Activated effector memory CD4-positive, alpha-beta T cell treated with Interleukin-2 at 50 U/mL for 16 hours (primary cell): ENCODE measurements around the gene NKTR.

Source experiments
- DNase-seq: peaks from one replicate; pipeline ENCODE4 v3.0.0-alpha.2; 2020

NKTR gene

GRCh38 chr3:42651248-42652091, 51.0 kb downstream of the NKTR start:
- no peak for DNase-seq

- no peak for DNase-seq
These were observed 51.7 kb downstream of the NKTR start for GRCh38 chr3:42652251-42652610.

- DNase-seq, result no peak
These were observed 52.3 kb downstream of the NKTR start for GRCh38 chr3:42652611-42653302.

GRCh38 chr3:42653303-42653559, 52.7 kb downstream of the NKTR start:
- DNase-seq, result no peak

GRCh38 chr3:42653560-42654330, 53.3 kb downstream of the NKTR start, which contains the start of gene ZBTB47:
ZBTB47 (plus strand) TSS chr3:42653697; CDS start chr3:42658356, 4,659 bp downstream.
- DNase-seq, result no peak

GRCh38 chr3:42654331-42655201, 54.1 kb downstream of the NKTR start:
- DNase-seq, result no peak

GRCh38 chr3:42655331-42655888, 54.9 kb downstream of the NKTR start:
- no peak for DNase-seq

GRCh38 chr3:42655980-42656679, 55.6 kb downstream of the NKTR start:
- no peak for DNase-seq

- no peak for DNase-seq
These were observed 56.5 kb downstream of the NKTR start for GRCh38 chr3:42656680-42657610.

GRCh38 chr3:42657675-42658074, 57.2 kb downstream of the NKTR start:
- no peak for DNase-seq

- no peak for DNase-seq
These were observed 57.7 kb downstream of the NKTR start for GRCh38 chr3:42658091-42658770.

GRCh38 chr3:42658771-42659390, 58.4 kb downstream of the NKTR start:
- no peak for DNase-seq

- no peak for DNase-seq
These were observed 59.1 kb downstream of the NKTR start for GRCh38 chr3:42659451-42660130.

GRCh38 chr3:42660131-42660715, 59.7 kb downstream of the NKTR start:
- DNase-seq, result no peak

GRCh38 chr3:42660898-42661297, 60.4 kb downstream of the NKTR start:
- DNase-seq, result no peak

- no peak for DNase-seq
These were observed 61.1 kb downstream of the NKTR start for GRCh38 chr3:42661593-42662022.

- no peak for DNase-seq
These were observed 61.7 kb downstream of the NKTR start for GRCh38 chr3:42662037-42662812.
